Liver (tissue), 9 donors: ENCODE measurements around the gene SCN8A. TPM values are rescaled to one million over a fixed set of nuclear protein-coding genes. Genes with fewer than 3 reads are reported as not detected.

Source experiments
- DNase-seq: peaks from one replicate; pipeline ENCODE4 v3.0.0-alpha.2; 2017; ENCODE audit warnings: low spot score
- H3K27ac ChIP-seq, 2 donors: one replicate each; pipeline ENCODE4 v1.7.0; 2013; ENCODE audit warnings: inconsistent platforms in 2 of 2, low read length in 2 of 2, control low read depth in 1 of 2, low read depth in 1 of 2, mild to moderate bottlenecking in 1 of 2
- H3K27me3 ChIP-seq, 4 donors: one replicate each; pipeline versions ENCODE4 v1.6.1 to v1.7.0; 2013; ENCODE audit warnings: low read length in 3 of 4, inconsistent platforms in 1 of 4, mild to moderate bottlenecking in 1 of 4, moderate library complexity in 1 of 4; ENCODE audit not compliant: control insufficient read depth in 4 of 4, insufficient read depth in 4 of 4
- H3K36me3 ChIP-seq, 4 donors: one replicate each; pipeline versions ENCODE4 v1.6.1 to v1.7.0; 2013; ENCODE audit warnings: low read length in 3 of 4, mild to moderate bottlenecking in 3 of 4, low read depth in 1 of 4, moderate library complexity in 1 of 4; ENCODE audit not compliant: control insufficient read depth in 4 of 4, insufficient read depth in 3 of 4
- H3K4me1 ChIP-seq, 4 donors: one replicate each; pipeline versions ENCODE4 v1.6.1 to v1.7.0; 2013; ENCODE audit warnings: low read length in 3 of 4, mild to moderate bottlenecking in 3 of 4, moderate library complexity in 1 of 4; ENCODE audit not compliant: control insufficient read depth in 4 of 4, insufficient read depth in 4 of 4
- H3K4me3 ChIP-seq, 3 donors: one replicate each; pipeline versions ENCODE4 v1.6.1 to v1.7.0; 2013; ENCODE audit warnings: low read length in 3 of 3, control low read depth in 1 of 3, low read depth in 1 of 3, mild to moderate bottlenecking in 1 of 3
- H3K9ac ChIP-seq, 2 donors: one replicate each; pipeline ENCODE4 v1.7.0; 2013; ENCODE audit warnings: low read length in 2 of 2, mild to moderate bottlenecking in 2 of 2, moderate library complexity in 2 of 2, control low read depth in 1 of 2, low read depth in 1 of 2
- H3K9me3 ChIP-seq, 4 donors: one replicate each; pipeline versions ENCODE4 v1.6.1 to v1.7.0; 2013; ENCODE audit warnings: low read length in 3 of 4; ENCODE audit not compliant: control insufficient read depth in 4 of 4
- CTCF ChIP-seq: fragments of 150-350 bp; IDR thresholded peaks from 2 replicates; pipeline ENCODE4 v1.5.1; 2017; ENCODE audit warnings: improper control_type of control experiment, low read depth, low read length; ENCODE audit not compliant: missing input control
- EGR1 ChIP-seq, 2 donors: IDR thresholded peaks; 2 replicates each; pipeline ENCODE4 v1.6.1; 2016 to 2018; ENCODE audit warnings: antibody characterized with exemption in 2 of 2, low read depth in 2 of 2
- FOXA1 ChIP-seq: IDR thresholded peaks from 2 replicates; pipeline ENCODE4 v1.6.1; 2016; ENCODE audit warnings: antibody characterized with exemption
- FOXA2 ChIP-seq: IDR thresholded peaks from 2 replicates; pipeline ENCODE4 v1.6.1; 2016; ENCODE audit warnings: antibody characterized with exemption
- GABPA ChIP-seq, 2 donors: IDR thresholded peaks in 1 of 2; conservative IDR thresholded peaks in 1 of 2; 2 replicates each; pipeline ENCODE4 v1.6.1; 2016; ENCODE audit warnings: antibody characterized with exemption in 2 of 2, mild to moderate bottlenecking in 1 of 2, moderate library complexity in 1 of 2
- HNF4A ChIP-seq, 2 donors: conservative IDR thresholded peaks; 2 replicates each; pipeline ENCODE4 v1.6.1; 2016; ENCODE audit warnings: antibody characterized with exemption in 2 of 2, mild to moderate bottlenecking in 2 of 2
- HNF4G ChIP-seq: IDR thresholded peaks from 2 replicates; pipeline ENCODE4 v1.6.1; 2016; ENCODE audit warnings: antibody characterized with exemption
- JUND ChIP-seq, 2 donors: IDR thresholded peaks; 2 replicates each; pipeline ENCODE4 v1.6.1; 2016; ENCODE audit warnings: antibody characterized with exemption in 2 of 2
- NR2F2 ChIP-seq: IDR thresholded peaks from 2 replicates; pipeline ENCODE4 v1.6.1; 2016; ENCODE audit warnings: antibody characterized with exemption
- RAD21 ChIP-seq, 2 donors: IDR thresholded peaks; 2 replicates each; pipeline ENCODE4 v1.6.1; 2016; ENCODE audit warnings: antibody characterized with exemption in 2 of 2, mild to moderate bottlenecking in 2 of 2
- REST ChIP-seq: IDR thresholded peaks from 2 replicates; pipeline ENCODE4 v1.6.1; 2016; ENCODE audit warnings: antibody characterized with exemption, mild to moderate bottlenecking
- RXRA ChIP-seq, 2 donors: IDR thresholded peaks; 2 replicates each; pipeline ENCODE4 v1.6.1; 2017 to 2018; ENCODE audit warnings: antibody characterized with exemption in 2 of 2, mild to moderate bottlenecking in 1 of 2
- SP1 ChIP-seq: IDR thresholded peaks from 2 replicates; pipeline ENCODE4 v1.6.1; 2018; ENCODE audit warnings: antibody characterized with exemption, mild to moderate bottlenecking
- TAF1 ChIP-seq: conservative IDR thresholded peaks from 2 replicates; pipeline ENCODE4 v1.6.1; 2016; ENCODE audit warnings: antibody characterized with exemption, mild to moderate bottlenecking
- YY1 ChIP-seq: IDR thresholded peaks from 2 replicates; pipeline ENCODE4 v1.6.1; 2016; ENCODE audit warnings: antibody characterized with exemption, mild to moderate bottlenecking
- WGBS: extraction: QIAGEN DNeasy Blood & Tissue Kit; methylation state at CpG from one replicate; pipeline ENCODE4 v1.1.7; 2013; 5-methylcytosine and 5-hydroxymethylcytosine counted together
- polyA plus RNA-seq, 2 donors: library from polyadenylated mRNA; stranded (reverse) in 1 of 2; unstranded in 1 of 2; fragments of 200-250 nt in 1 of 2; fragments of >200 nt in 1 of 2; fragmentation: Nextera tagmentation in 1 of 2; extraction: Ambion mirVana in 1 of 2; gene quantifications; one replicate each; pipeline versions ENCODE4 v1.2.1 to v1.2.3, GENCODE V29; 2013 to 2015
- total RNA-seq, 2 donors: library from RNA; depleted of rRNA; stranded (reverse); fragments of >200 nt; gene quantifications; one replicate each; pipeline ENCODE4 v1.2.3, GENCODE V29; 2014
- TF ChIP-seq, protein P1 (sequence below): IDR thresholded peaks from 2 replicates; pipeline ENCODE4 v1.6.1; 2016; ENCODE audit warnings: antibody characterized with exemption
- TF ChIP-seq, protein P2 (sequence below): IDR thresholded peaks from 2 replicates; pipeline ENCODE4 v1.6.1; 2016; ENCODE audit warnings: antibody characterized with exemption
- TF ChIP-seq, protein P3 (sequence below): IDR thresholded peaks from 2 replicates; pipeline ENCODE4 v1.6.1; 2016; ENCODE audit warnings: antibody characterized with exemption
- donor health status: healthy.
- donor health status: healthy.
- donor health status: healthy.
- donor health status: healthy.
- donor health status: healthy.

Gene SCN8A
- total and polyA plus RNA-seq, 4 donors, result 0.84 to 12.7 (median 3.8) TPM

DNA sequence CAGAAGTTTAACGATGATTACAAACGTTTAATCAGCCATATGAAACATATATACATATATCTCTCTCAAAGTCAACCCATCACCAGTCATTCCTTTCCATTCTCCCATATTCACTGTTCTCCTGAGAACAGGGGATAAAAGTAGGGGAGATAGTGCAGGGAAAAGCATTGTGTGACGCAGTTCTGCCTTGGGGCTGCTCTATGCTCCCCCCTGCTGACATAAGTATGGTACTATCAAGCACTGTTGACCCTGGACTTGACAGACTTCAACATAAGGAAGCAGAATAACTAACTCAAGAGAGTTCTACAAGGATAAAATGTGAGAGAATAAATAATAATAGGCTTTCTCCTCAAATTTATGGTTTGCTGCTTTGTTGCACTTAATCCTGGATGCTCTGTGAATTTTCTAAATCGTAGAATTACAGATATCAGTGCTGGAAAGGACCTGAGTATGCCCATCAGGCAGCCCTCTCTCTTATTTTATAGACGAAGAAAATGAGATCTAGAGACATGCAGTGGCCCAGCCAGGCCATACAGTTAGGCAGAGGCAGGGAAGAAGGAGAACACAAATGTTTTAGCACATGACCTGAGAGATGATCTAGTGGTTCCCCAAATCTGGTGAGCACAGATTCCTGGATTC is 87.2 kb downstream of the SCN8A start:
- TF ChIP-seq HNF4G (no peak), CTCF (peak; percentile 78), RAD21 (IDR thresholded peaks at IDR 0.05) (peak; percentile 86 to 93), HNF4A (conservative IDR thresholded peaks at IDR 0.05) (peak; percentile 14 to 49), FOXA1 (no peak), REST (peak; percentile 79), RXRA (IDR thresholded peaks at IDR 0.05) (peak in 1 of 2 donors; percentile 31), JUND (IDR thresholded peaks at IDR 0.05) (no peak)
- Histone ChIP-seq H3K36me3 (no peaks in the 10 kb centered on the region), H3K27ac (no peak overlapping the region), H3K27me3 (no peaks in the 10 kb centered on the region), H3K9ac (peak overlapping the region in 1 of 2 donors; percentile 63), H3K9me3 (no peaks in the 10 kb centered on the region), H3K4me3 (no peak overlapping the region), H3K4me1 (peaks cover 0 to 38% (median 26%) of the 10 kb centered on the region in 4 donors)
- 45% methylated on average over 5 of the region's 5 CpGs for WGBS
- DNase-seq, result peak; percentile 41

GRCh38 chr12:51682981-51683380 is 91.9 kb downstream of the SCN8A start:
- no peak overlapping the region for H3K9ac ChIP-seq
- H3K27me3 ChIP-seq, result no peaks in the 10 kb centered on the region
- no peaks in the 10 kb centered on the region for H3K9me3 ChIP-seq
- H3K36me3 ChIP-seq, result no peaks in the 10 kb centered on the region
- H3K27ac ChIP-seq, result peak overlapping the region in 1 of 2 donors; percentile 47
- peaks cover 0 to 19% (median 6%) of the 10 kb centered on the region in 4 donors for H3K4me1 ChIP-seq
- 87% methylated on average over 2 of the region's 2 CpGs for WGBS
- H3K4me3 ChIP-seq, result no peak overlapping the region
- no peak for DNase-seq
- TF ChIP-seq CTCF, result no peak
- no peak for TF ChIP-seq GABPA (IDR thresholded peaks at IDR 0.05 in 1 of 2, conservative IDR thresholded peaks at IDR 0.05 in 1 of 2)
- no peak for TF ChIP-seq REST
- no peak for TF ChIP-seq HNF4G
- TF ChIP-seq NR2F2, result no peak
- TF ChIP-seq, protein P1, sequence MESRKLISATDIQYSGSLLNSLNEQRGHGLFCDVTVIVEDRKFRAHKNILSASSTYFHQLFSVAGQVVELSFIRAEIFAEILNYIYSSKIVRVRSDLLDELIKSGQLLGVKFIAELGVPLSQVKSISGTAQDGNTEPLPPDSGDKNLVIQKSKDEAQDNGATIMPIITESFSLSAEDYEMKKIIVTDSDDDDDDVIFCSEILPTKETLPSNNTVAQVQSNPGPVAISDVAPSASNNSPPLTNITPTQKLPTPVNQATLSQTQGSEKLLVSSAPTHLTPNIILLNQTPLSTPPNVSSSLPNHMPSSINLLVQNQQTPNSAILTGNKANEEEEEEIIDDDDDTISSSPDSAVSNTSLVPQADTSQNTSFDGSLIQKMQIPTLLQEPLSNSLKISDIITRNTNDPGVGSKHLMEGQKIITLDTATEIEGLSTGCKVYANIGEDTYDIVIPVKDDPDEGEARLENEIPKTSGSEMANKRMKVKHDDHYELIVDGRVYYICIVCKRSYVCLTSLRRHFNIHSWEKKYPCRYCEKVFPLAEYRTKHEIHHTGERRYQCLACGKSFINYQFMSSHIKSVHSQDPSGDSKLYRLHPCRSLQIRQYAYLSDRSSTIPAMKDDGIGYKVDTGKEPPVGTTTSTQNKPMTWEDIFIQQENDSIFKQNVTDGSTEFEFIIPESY, result no peak
- TF ChIP-seq SP1, result no peak
- TF ChIP-seq FOXA2, result no peak
- TF ChIP-seq, protein P2, sequence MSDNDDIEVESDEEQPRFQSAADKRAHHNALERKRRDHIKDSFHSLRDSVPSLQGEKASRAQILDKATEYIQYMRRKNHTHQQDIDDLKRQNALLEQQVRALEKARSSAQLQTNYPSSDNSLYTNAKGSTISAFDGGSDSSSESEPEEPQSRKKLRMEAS, result no peak
- TF ChIP-seq RXRA (IDR thresholded peaks at IDR 0.05), result no peak
- TF ChIP-seq, protein P3, sequence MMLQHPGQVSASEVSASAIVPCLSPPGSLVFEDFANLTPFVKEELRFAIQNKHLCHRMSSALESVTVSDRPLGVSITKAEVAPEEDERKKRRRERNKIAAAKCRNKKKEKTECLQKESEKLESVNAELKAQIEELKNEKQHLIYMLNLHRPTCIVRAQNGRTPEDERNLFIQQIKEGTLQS, result no peak
- TF ChIP-seq YY1, result no peak
- no peak for TF ChIP-seq JUND (IDR thresholded peaks at IDR 0.05)
- no peak for TF ChIP-seq TAF1
- no peak for TF ChIP-seq HNF4A (conservative IDR thresholded peaks at IDR 0.05)
- TF ChIP-seq EGR1 (IDR thresholded peaks at IDR 0.05; ENCODE audit: low read depth in 2 of 2), result no peak
- TF ChIP-seq FOXA1, result no peak
